HFFc6 (cell line): ENCODE results near the gene LCN1. TPM values are rescaled to one million over a fixed set of nuclear protein-coding genes. Genes with fewer than 3 reads are reported as not detected.

ENCODE experiments used
- DNase-seq: peaks from one replicate; pipeline ENCODE4 v3.0.0-alpha.2; 2018
- H3K27ac Mint-ChIP-seq: 2 replicates; pipeline ENCODE4 v1.8.0; 2020; ENCODE audit warnings: mild to moderate bottlenecking, mixed read lengths
- H3K27me3 Mint-ChIP-seq: 2 replicates; pipeline ENCODE4 v1.8.0; 2021; ENCODE audit warnings: mild to moderate bottlenecking, moderate library complexity, mixed read lengths; ENCODE audit not compliant: insufficient read depth
- H3K36me3 Mint-ChIP-seq: 2 replicates; pipeline ENCODE4 v1.8.0; 2021; ENCODE audit warnings: low read depth, mixed read lengths
- H3K4me1 Mint-ChIP-seq: 2 replicates; pipeline ENCODE4 v1.8.0; 2020; ENCODE audit warnings: low read depth, mixed read lengths
- H3K4me3 Mint-ChIP-seq: 2 replicates; pipeline ENCODE4 v1.8.0; 2020; ENCODE audit warnings: mild to moderate bottlenecking, moderate library complexity, mixed read lengths
- H3K9me3 Mint-ChIP-seq: 2 replicates; pipeline ENCODE4 v1.8.0; 2020; ENCODE audit warnings: mild to moderate bottlenecking, mixed read lengths
- CTCF ChIP-seq: fragments of 200-600 bp; sonication (generic); IDR thresholded peaks from 2 replicates; pipeline ENCODE4 v1.5.0; 2021; ENCODE audit warnings: antibody characterized with exemption, mild to moderate bottlenecking
- total RNA-seq, 6 experiments: library from RNA; stranded (reverse); fragmentation: NEBNext Ultra II Directional; extraction: Animal tissue kit (Norgen Biotek cat#: 25700); gene quantifications; 2 replicates in 1 of 6; 3 replicates in 5 of 6; pipeline ENCODE4 v1.2.3, GENCODE V29; 2021

Gene LCN1
- total RNA-seq, 6 experiments from 2014 or later = 0.28 to 0.46 TPM; not detected in 4

DNA sequence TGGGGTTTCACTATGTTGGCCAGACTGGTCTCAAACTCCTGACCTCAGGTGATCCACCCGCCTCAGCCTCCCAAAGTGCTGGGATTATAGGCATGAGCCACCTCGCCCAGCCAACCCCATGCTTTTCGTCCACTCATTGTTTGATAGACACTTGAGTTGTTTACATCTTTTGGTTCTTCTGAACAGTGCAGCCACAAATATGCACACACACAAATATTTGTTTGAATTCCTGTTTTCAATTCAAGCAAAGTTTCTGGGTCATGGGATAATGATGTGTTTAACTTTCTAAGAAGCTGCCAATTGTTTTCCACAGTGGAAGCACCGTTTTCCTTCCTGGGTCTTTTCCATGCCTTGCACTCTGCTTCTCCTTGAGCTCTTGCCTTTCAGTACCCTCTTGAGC lies 33.5 kb downstream of the LCN1 start:
- Mint-ChIP-seq H3K27me3 (peaks cover 14% of the 10 kb centered on the region), H3K36me3 (no peaks in the 10 kb centered on the region), H3K4me1 (no peaks in the 10 kb centered on the region), H3K9me3 (no peaks in the 10 kb centered on the region; the same call in 1 of the 2 replicates), H3K4me3 (no peak overlapping the region), H3K27ac (no peak overlapping the region)
- no peak for TF ChIP-seq CTCF
- no peak for DNase-seq

DNA sequence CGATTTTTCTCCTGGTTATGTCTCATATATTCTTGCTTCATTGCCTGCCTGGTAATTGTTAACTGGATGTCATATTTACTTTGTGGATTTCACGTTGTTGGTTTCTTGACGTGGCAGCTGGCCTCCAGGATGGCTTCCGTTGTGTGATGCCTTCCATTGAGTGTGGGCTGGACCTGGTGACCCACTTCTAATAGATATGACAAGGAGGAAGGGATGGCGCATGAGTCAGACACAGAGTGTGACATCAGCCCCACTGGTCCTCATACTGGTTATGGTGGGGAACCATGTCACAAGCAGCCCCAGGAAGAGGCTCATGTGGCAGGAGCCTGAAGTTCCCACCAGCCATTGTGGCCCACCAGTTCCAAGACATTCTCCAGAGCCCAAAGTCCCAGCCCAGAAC lies 34.0 kb downstream of the LCN1 start:
- no peaks in the 10 kb centered on the region; the same call in 1 of the 2 replicates for H3K9me3 Mint-ChIP-seq
- no peaks in the 10 kb centered on the region for H3K4me1 Mint-ChIP-seq
- H3K36me3 Mint-ChIP-seq = no peaks in the 10 kb centered on the region
- no peak overlapping the region for H3K4me3 Mint-ChIP-seq
- no peak overlapping the region for H3K27ac Mint-ChIP-seq
- TF ChIP-seq CTCF = no peak
- H3K27me3 Mint-ChIP-seq = peaks cover 14% of the 10 kb centered on the region
- DNase-seq = no peak

GRCh38 chr9:135555910-135556309 lies 34.7 kb downstream of the LCN1 start:
- Mint-ChIP-seq H3K4me3 (no peak overlapping the region), H3K4me1 (no peaks in the 10 kb centered on the region), H3K27me3 (peaks cover 13% of the 10 kb centered on the region), H3K27ac (no peak overlapping the region), H3K9me3 (no peaks in the 10 kb centered on the region; the same call in 1 of the 2 replicates), H3K36me3 (no peaks in the 10 kb centered on the region)
- TF ChIP-seq CTCF = no peak
- DNase-seq = no peak

DNA sequence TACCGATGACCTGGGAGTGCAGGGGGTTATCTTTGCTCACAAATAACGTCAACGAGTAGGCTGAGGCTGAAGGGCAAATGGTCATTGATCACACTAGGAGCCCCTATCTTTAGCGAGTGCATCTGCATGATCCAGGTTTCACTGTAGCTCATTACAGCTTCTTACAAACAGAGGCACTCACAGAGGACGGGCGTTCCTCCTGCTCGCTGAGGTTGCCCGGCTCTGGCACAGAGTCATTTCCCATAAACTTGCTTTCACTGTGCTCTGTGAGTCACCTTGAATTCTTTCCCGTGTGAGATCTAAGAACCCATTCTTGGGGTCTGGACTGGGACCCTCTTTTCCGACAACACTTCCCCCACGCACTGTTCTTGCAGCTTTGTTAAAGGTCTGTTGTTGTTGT lies 38.4 kb downstream of the LCN1 start:
- TF ChIP-seq CTCF = no peak
- DNase-seq = no peak
- H3K36me3 Mint-ChIP-seq = no peaks in the 10 kb centered on the region
- H3K4me3 Mint-ChIP-seq = no peak overlapping the region
- H3K4me1 Mint-ChIP-seq = no peaks in the 10 kb centered on the region
- peaks cover 7% of the 10 kb centered on the region; the same call in 1 of the 2 replicates for H3K9me3 Mint-ChIP-seq
- peaks cover 2% of the 10 kb centered on the region for H3K27me3 Mint-ChIP-seq
- no peak overlapping the region for H3K27ac Mint-ChIP-seq

- Mint-ChIP-seq H3K27ac (no peak within 1 kb of the TSS), H3K4me3 (no peak within 1 kb of the TSS), H3K36me3 (no peaks in the 10 kb centered on the region), H3K27me3 (peaks cover 1% of the 10 kb centered on the region; the same call in 1 of the 2 replicates), H3K9me3 (peaks cover 7% of the 10 kb centered on the region; the same call in 1 of the 2 replicates), H3K4me1 (no peaks in the 10 kb centered on the region)
- no peak for DNase-seq
- no peak for TF ChIP-seq CTCF
These were observed 40.4 kb downstream of the LCN1 start, which contains the start of gene PAEP for GRCh38 chr9:135561391-135562234. Gene PAEP, plus strand, starts transcription at chr9:135561756.
